Fibroblast of villous mesenchyme (primary cell): ENCODE measurements around the gene SLC7A5. TPM values are rescaled to one million over a fixed set of nuclear protein-coding genes. Genes with fewer than 3 reads are reported as not detected.

Source experiments
- DNase-seq: peaks from one replicate; pipeline ENCODE4 v3.0.0-alpha.2; 2010; ENCODE audit warnings: low read depth
- H3K4me3 ChIP-seq: 2 replicates; pipeline ENCODE4 v1.5.1; 2011; ENCODE audit warnings: low read depth, mild to moderate bottlenecking, low read length
- total RNA-seq: library from RNA; depleted of rRNA; stranded (reverse); fragments of >200 nt; gene quantifications from 2 replicates; pipeline ENCODE4 v1.2.3, GENCODE V29; 2012
- TF ChIP-seq, protein P1 (sequence below): IDR thresholded peaks from 2 replicates; pipeline ENCODE4 v1.5.1; 2012; ENCODE audit warnings: low read depth, mild to moderate bottlenecking, low read length; ENCODE audit not compliant: insufficient read depth

The SLC7A5 gene
- total RNA-seq, 1 donor: 27.6 TPM

GRCh38 chr16:87853411-87854052, 15.8 kb downstream of the SLC7A5 start:
- TF ChIP-seq, protein P1, sequence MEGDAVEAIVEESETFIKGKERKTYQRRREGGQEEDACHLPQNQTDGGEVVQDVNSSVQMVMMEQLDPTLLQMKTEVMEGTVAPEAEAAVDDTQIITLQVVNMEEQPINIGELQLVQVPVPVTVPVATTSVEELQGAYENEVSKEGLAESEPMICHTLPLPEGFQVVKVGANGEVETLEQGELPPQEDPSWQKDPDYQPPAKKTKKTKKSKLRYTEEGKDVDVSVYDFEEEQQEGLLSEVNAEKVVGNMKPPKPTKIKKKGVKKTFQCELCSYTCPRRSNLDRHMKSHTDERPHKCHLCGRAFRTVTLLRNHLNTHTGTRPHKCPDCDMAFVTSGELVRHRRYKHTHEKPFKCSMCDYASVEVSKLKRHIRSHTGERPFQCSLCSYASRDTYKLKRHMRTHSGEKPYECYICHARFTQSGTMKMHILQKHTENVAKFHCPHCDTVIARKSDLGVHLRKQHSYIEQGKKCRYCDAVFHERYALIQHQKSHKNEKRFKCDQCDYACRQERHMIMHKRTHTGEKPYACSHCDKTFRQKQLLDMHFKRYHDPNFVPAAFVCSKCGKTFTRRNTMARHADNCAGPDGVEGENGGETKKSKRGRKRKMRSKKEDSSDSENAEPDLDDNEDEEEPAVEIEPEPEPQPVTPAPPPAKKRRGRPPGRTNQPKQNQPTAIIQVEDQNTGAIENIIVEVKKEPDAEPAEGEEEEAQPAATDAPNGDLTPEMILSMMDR: no peak
- H3K4me3 ChIP-seq: peak overlapping the region; percentile 45
- peak; percentile 96 for DNase-seq

- DNase-seq: no peak
- H3K4me3 ChIP-seq: no peak overlapping the region
- TF ChIP-seq, protein P1: no peak
Measured at GRCh38 chr16:87851601-87852000, 17.7 kb downstream of the SLC7A5 start.

DNA sequence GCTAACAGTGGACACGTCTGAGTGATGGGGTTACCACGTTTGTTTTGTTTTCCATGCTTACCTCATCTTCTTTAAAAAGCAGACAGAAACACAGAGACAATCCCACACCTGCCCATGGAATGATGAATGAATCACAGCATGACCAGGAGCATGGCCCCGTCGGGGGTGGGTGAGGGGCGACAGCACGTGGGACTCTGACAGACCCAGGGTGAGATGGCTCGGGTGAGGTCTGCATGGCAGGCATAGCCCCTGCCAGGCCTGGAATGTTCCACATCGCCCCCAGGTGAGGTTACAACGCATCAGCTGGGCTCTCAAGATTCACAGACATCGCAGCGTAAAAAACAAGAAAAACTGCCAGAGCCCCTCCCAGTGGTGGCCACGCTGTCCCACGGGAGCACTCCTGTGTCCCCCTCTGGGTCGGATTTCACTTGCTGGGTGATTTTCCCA, 18.1 kb downstream of the SLC7A5 start:
- TF ChIP-seq, protein P1: no peak
- no peak overlapping the region for H3K4me3 ChIP-seq
- no peak for DNase-seq

DNA sequence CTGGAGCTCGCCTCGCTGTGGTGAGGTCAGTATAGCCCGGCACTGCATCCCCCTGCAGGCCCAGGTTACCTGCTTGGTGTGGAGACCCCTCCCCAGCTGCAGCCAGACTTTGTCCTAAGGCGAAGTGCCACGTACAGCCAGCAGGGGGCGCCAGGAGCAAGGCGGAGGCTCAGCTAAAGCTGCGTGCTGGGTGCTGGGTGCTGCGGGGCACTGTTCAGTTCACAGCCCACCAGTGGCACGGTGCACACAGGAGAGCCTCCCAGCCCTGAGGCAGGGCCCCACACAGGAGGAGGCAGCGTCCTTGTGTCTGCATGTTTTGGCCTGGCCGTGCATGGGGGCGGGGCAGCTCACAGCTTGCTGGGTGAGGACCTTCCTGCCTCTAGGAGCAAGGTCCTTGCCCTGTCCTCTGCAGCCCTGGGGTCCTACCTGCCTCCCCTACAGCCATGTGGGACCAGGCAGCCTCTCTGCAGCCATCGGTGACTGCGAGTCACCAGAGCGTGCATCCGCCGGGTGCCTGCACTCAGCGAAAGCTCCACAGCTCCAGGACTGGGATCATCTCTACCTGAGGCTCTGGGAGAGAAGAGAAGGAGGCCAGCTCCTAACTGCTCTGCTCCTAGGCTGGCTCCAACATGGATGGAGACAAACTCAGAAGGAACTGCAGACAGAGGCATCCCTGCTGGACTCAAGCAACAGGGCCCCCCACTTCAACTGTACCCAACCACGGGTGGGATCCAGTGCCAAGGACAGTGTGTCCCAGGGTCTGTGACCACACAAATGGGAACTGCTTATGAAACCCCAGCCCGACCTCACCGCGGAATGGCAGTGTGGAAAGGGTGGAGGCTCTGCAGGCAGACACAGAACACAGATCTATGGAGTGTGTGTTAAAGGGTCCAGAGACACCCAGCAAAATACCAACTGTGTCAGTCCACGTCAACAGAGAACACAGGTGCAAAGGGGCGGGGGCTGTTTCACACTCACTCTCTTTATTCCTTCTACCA, 19.0 kb downstream of the SLC7A5 start:
- H3K4me3 ChIP-seq: no peak overlapping the region
- DNase-seq: peak; percentile 59
- TF ChIP-seq, protein P1: peak; percentile 93

GRCh38 chr16:87849419-87850008, 19.8 kb downstream of the SLC7A5 start:
- DNase-seq: no peak
- TF ChIP-seq, protein P1: no peak
- H3K4me3 ChIP-seq: no peak overlapping the region

- TF ChIP-seq, protein P1: no peak
- H3K4me3 ChIP-seq: no peak overlapping the region
- DNase-seq: no peak
Measured at GRCh38 chr16:87848676-87849345, 20.5 kb downstream of the SLC7A5 start.
